AG10803 (cell line): Measurements from ENCODE around the gene TPK1.

Experiments used
- DNase-seq: peaks from one replicate; pipeline ENCODE4 v3.0.0; 2010; ENCODE audit warnings: low read depth
- H3K4me3 ChIP-seq: 2 replicates; pipeline ENCODE4 v1.5.1; 2011; ENCODE audit warnings: mild to moderate bottlenecking, low read length, control low read depth
- TF ChIP-seq, protein P1 (sequence below): conservative IDR thresholded peaks from 2 replicates; pipeline ENCODE4 v1.5.1; 2011; ENCODE audit warnings: mild to moderate bottlenecking, low read length, control low read depth, inconsistent platforms

Gene TPK1

DNA sequence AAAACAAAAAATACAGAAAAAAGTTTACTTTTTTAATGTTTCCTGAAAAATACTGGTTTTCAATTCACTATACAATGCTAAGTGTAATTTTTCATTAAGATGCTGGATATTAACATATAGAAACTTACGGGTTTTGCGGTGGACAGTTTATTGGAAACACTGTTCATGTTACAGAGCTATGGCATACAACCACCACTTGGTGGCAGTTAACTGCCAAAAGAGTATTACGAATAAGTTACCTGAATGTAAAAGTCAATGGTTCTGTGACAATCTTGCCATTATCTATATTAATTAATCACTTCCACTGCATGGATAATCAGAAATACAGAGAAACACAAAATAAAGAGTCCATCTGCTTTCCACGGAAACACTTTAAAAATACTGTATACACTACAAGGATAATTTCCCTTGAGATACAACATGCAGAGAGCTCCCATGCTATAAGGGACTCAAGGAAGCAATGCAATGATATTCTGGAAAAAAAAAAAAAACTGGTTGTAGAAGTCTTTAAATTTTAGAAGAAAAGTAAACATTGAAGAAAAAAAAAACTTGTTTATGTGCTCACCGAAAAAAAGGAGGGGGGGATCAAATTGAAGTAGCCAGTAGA, 97.0 kb downstream of the TPK1 start:
- DNase-seq = peak; percentile 17
- no peak overlapping the region for H3K4me3 ChIP-seq
- TF ChIP-seq, protein P1, sequence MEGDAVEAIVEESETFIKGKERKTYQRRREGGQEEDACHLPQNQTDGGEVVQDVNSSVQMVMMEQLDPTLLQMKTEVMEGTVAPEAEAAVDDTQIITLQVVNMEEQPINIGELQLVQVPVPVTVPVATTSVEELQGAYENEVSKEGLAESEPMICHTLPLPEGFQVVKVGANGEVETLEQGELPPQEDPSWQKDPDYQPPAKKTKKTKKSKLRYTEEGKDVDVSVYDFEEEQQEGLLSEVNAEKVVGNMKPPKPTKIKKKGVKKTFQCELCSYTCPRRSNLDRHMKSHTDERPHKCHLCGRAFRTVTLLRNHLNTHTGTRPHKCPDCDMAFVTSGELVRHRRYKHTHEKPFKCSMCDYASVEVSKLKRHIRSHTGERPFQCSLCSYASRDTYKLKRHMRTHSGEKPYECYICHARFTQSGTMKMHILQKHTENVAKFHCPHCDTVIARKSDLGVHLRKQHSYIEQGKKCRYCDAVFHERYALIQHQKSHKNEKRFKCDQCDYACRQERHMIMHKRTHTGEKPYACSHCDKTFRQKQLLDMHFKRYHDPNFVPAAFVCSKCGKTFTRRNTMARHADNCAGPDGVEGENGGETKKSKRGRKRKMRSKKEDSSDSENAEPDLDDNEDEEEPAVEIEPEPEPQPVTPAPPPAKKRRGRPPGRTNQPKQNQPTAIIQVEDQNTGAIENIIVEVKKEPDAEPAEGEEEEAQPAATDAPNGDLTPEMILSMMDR = peak; percentile 68

DNA sequence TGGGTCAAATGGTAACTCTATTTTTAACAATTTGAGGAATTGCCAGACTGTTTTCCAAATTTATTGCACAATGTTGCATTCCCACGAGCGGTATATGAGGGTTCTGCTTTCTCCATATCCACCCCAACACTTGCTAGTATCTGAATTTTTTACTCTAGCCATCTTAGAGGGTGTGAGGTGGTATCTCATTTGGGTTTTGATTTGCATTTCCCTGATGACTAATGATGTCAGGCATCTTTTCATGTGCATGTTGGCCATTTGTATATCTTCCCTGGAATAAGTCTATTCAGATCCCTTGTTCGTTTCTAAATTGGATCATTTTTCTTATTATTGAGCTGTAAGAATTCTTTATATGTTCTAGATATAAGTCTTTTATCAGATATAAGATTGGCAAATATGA, 97.7 kb downstream of the TPK1 start:
- TF ChIP-seq, protein P1 = no peak
- no peak overlapping the region for H3K4me3 ChIP-seq

DNA sequence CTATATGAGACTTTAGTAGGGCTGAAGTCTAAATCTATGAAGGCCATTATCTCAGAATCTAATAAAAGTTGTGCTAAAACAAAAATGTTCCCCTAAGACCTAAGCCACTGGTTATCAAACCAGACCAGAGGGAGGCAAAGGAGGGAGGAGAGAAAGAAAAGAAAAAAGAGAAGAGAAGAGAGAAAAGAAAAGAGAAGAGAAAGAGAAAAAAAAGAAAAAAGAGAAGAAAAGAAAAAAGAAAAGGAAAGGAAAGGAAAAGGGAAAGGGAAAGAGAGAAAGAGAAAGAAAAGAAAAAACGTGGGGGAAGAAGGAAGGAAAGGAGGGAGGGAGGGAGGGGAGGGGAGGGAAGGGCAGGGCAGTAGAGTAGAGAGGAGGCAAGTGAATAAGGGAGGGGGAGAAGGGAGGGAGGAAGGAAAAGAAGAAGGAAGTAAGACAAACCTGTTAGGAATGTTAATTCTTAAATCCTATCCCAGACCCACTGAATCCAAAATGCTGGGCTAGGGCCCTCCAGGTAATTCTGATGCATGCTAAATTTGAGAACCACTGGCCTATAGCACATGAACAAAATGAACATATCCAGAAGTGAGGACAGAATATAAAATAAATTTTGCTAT, 98.9 kb downstream of the TPK1 start:
- H3K4me3 ChIP-seq = no peak overlapping the region
- TF ChIP-seq, protein P1 = no peak
- no peak for DNase-seq

More for the DNA sequence above, 97.7 kb downstream of the TPK1 start:
- no peak for DNase-seq

DNA sequence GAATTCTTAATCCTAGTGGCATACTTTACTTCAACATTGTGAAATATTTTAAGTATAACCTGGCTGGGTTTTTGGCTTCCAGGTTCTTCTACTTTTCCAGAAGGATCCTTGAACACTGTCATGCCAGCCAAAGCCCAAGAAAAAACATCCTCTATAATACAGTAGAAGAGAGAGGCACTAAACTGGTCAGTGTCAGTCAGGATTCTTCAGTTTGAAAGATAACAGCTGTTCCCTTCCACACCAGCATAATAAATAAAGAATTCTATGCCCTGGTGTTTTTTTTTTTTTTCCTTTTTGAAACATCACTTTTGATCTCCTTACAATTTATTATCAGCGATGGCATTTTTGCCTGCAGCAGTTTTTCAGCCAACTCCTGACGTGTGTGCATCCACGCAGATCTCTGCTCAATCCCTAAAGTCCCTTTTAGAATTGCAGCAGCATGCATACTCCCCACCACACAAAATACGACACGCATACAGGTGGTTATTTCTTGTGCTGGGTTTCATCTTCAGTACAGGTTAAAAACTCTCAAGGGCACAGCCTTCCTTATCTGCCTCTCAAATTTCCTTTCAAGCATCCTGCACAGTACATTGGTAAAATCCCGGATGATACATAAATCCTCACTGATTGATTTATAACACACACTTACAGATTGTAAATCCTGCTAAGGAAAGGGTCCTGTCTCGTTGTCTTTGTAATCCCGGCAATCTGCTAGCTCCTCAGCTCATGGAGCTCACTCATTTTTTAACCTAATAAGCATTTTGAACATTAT, 100.2 kb downstream of the TPK1 start:
- TF ChIP-seq, protein P1 = no peak
- no peak overlapping the region for H3K4me3 ChIP-seq
- DNase-seq = no peak

DNA sequence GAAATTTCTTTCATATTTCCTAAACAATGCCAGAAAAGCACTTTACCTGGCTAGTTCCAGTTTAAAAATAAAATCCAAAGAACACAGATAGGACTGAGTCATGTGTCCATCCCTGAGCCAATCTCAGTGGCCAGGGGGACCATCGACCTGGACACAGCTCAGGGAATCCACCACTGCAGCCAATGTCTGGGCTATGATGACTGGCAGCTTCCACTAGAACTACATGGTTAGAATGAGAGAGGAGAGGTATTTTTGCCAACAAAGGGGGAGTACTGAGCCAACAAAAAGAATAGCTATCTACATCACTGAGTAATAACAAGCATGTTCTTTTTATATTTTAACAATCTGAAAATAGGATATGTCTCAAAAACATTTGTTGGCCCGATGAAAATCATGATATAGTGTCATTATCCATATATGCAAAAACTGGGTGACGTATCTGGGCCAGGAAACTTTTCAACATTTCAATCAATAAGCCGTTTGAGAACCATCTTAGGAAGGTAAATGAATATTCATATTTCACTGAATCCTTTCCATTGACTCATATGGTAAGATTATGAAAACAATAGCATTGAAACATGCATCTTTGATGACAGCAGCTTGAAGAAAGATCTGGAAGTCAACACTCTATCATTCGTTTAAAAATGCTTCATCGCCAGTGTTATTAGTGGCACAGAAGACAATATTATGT, 104.0 kb downstream of the TPK1 start:
- TF ChIP-seq, protein P1 = no peak
- DNase-seq = no peak
- no peak overlapping the region for H3K4me3 ChIP-seq

DNA sequence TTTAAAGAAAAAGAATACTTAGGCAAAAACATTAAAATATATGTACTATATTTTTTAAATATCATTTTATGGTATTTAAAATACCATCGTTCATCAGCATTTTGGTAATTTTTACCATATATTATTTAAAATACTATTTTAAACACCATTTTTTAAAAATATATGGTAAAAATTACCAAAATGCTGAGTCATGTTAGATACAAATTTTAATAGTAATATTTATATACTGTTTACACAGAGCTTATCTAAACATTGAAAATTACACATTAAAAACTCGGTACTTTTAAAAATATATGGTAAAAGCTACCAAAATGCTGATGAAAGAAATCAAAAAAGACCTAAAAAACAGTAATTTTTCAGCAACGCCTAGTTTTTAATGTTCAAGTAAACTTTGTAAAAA, 105.6 kb downstream of the TPK1 start:
- TF ChIP-seq, protein P1 = no peak
- no peak overlapping the region for H3K4me3 ChIP-seq
- DNase-seq = no peak
